A549 (cell line): ENCODE results near the gene SMAGP. TPM values are rescaled to one million over a fixed set of nuclear protein-coding genes. Genes with fewer than 3 reads are reported as not detected.

Experiments
- ATAC-seq, 2 experiments: fragments of 200-7000 bp in 1 of 2; fragments of >200 bp in 1 of 2; cut with Nextera tagmentation in 1 of 2; cut with Tn5 transposase in 1 of 2; 3 replicates each; pipeline versions ENCODE4 v1.8.0 to v1.9.1; 2018 to 2020; ENCODE audit warnings: mild to moderate bottlenecking in 1 of 2, moderate library complexity in 1 of 2
- CTCF ChIA-PET: fragments of 300-600 bp; sonication (Branson Sonifier 250); formaldehyde crosslinking; extraction: SDS; loops from one replicate; lab custom pipeline; 2021; ENCODE audit warnings: antibody characterized with exemption, inconsistent platforms; lab: Yijun Ruan, JAX
- POLR2A ChIA-PET: fragments of 350-600 bp; formaldehyde crosslinking; extraction: SDS; loops from one replicate; lab custom pipeline; 2021; ENCODE audit warnings: antibody characterized with exemption, inconsistent platforms; lab: Yijun Ruan, JAX
- DNase-seq, 2 experiments: peaks; one replicate each; pipeline versions ENCODE4 v3.0.0 to v3.0.0-alpha.2; 2011 to 2016; ENCODE audit warnings: low read depth in 1 of 2, low spot score in 1 of 2
- FAIRE-seq: peaks from 2 replicates; lab custom pipeline; 2011; peaks lifted over from hg19 to GRCh38; lab: Jason Lieb, UNC
- H3K27ac ChIP-seq, 2 experiments: fragments of >200 bp; sonication (Bioruptor Twin); formaldehyde crosslinking; 3 replicates each; pipeline ENCODE4 v1.5.1; 2016 to 2017
- H3K4me1 ChIP-seq: fragments of >200 bp; sonication (Bioruptor Twin); formaldehyde crosslinking; 3 replicates; pipeline ENCODE4 v1.6.1; 2016
- H3K4me2 ChIP-seq: fragments of >200 bp; sonication (Bioruptor Twin); formaldehyde crosslinking; 3 replicates; pipeline ENCODE4 v1.6.1; 2016
- H3K4me3 ChIP-seq: fragments of >200 bp; sonication (Bioruptor Twin); formaldehyde crosslinking; 3 replicates; pipeline ENCODE4 v1.5.1; 2016
- H3K9me3 ChIP-seq: fragments of >200 bp; sonication (Bioruptor Twin); formaldehyde crosslinking; 3 replicates; pipeline ENCODE4 v1.6.1; 2016
- CHD2 ChIP-seq: fragments of 150-350 bp; IDR thresholded peaks from 2 replicates; pipeline ENCODE4 v1.6.1; 2014; ENCODE audit warnings: low read length; ENCODE audit not compliant: partially characterized antibody
- FOSB ChIP-seq: fragments of 250-450 bp; sonication (Bioruptor Pico); IDR thresholded peaks from 2 replicates; pipeline ENCODE4 v1.5.0; 2020; ENCODE audit warnings: mild to moderate bottlenecking, moderate library complexity
- FOSL2 ChIP-seq, 2 experiments: fragments of 450-650 bp in 1 of 2; fragments of >200 bp in 1 of 2; sonication (Bioruptor Twin) in 1 of 2; formaldehyde crosslinking; IDR thresholded peaks; 2 replicates each; pipeline versions ENCODE4 v1.5.0 to v1.6.1; 2016 to 2020; ENCODE audit warnings: mild to moderate bottlenecking in 1 of 2, moderate library complexity in 1 of 2
- HDAC2 ChIP-seq: fragments of 200-600 bp; sonication (generic); IDR thresholded peaks from 2 replicates; pipeline ENCODE4 v1.6.1; 2016
- JUNB ChIP-seq: fragments of >200 bp; sonication (Bioruptor Twin); formaldehyde crosslinking; IDR thresholded peaks from 2 replicates; pipeline ENCODE4 v1.6.1; 2016
- MYC ChIP-seq: IDR thresholded peaks from 2 replicates; pipeline ENCODE4 v1.6.1; 2012; ENCODE audit warnings: mild to moderate bottlenecking, inconsistent platforms, low read length, improper control_type of control experiment, borderline replicate concordance
- NFE2L2 ChIP-seq: fragments of 150-350 bp; conservative IDR thresholded peaks from 2 replicates; pipeline ENCODE4 v1.6.1; 2014; ENCODE audit warnings: low read length
- NPAS2 ChIP-seq: fragments of 250-450 bp; sonication (Bioruptor Pico); IDR thresholded peaks from 2 replicates; pipeline ENCODE4 v1.8.0; 2022; ENCODE audit warnings: mild to moderate bottlenecking, moderate library complexity, borderline replicate concordance
- NR3C1 ChIP-seq: fragments of >200 bp; sonication (Bioruptor Twin); formaldehyde crosslinking; IDR thresholded peaks from 3 replicates; pipeline ENCODE4 v1.6.1; 2017
- POLR2AphosphoS2 ChIP-seq: conservative IDR thresholded peaks from 2 replicates; pipeline ENCODE4 v1.6.1; 2012; ENCODE audit warnings: low read length, improper control_type of control experiment, inconsistent platforms
- RAD21 ChIP-seq, 2 experiments: fragments of >200 bp in 1 of 2; sonication (Bioruptor Twin) in 1 of 2; formaldehyde crosslinking in 1 of 2; IDR thresholded peaks in 1 of 2; conservative IDR thresholded peaks in 1 of 2; 2 replicates in 1 of 2; 3 replicates in 1 of 2; pipeline ENCODE4 v1.6.1; 2012 to 2018; ENCODE audit warnings: inconsistent platforms in 1 of 2
- RFX5 ChIP-seq: fragments of 450-650 bp; IDR thresholded peaks from 2 replicates; pipeline ENCODE4 v1.7.1; 2014; ENCODE audit warnings: antibody characterized with exemption, mild to moderate bottlenecking, moderate library complexity
- TP53 ChIP-seq: fragments of 250-450 bp; sonication (Bioruptor Pico); IDR thresholded peaks from 2 replicates; pipeline ENCODE4 v1.5.0; 2021; ENCODE audit warnings: mild to moderate bottlenecking, moderate library complexity
- ZSCAN20 ChIP-seq: fragments of 250-450 bp; sonication (Bioruptor Pico); IDR thresholded peaks from 2 replicates; pipeline ENCODE4 v1.8.0; 2022; ENCODE audit warnings: mild to moderate bottlenecking, moderate library complexity
- WGBS: methylation state at CpG from one replicate; pipeline ENCODE4 v1.1.6; 2017; ENCODE audit errors: missing lambda C conversion rate; 5-methylcytosine and 5-hydroxymethylcytosine counted together
- polyA plus RNA-seq, 4 experiments: library from polyadenylated mRNA; depleted of rRNA in 3 of 4; stranded (reverse); fragments of >200 nt; fragmentation: RNase III in 1 of 4; extraction: RNeasy Plus Mini Kit Qiagen cat#74134 plus additional on column Dnase treatment in 1 of 4; gene quantifications; 2 replicates in 3 of 4; 3 replicates in 1 of 4; pipeline ENCODE4 v1.2.3, GENCODE V29; 2011 to 2017
- TF ChIP-seq, protein P1 (sequence below): fragments of 250-450 bp; sonication (Bioruptor Pico); IDR thresholded peaks from 2 replicates; pipeline ENCODE4 v1.5.0; 2020; ENCODE audit warnings: low read depth, mild to moderate bottlenecking, moderate library complexity
- TF ChIP-seq, protein P2 (sequence below): fragments of 150-350 bp; IDR thresholded peaks from 2 replicates; pipeline ENCODE4 v1.6.1; 2014; ENCODE audit warnings: low read depth, mild to moderate bottlenecking, low read length
- TF ChIP-seq, protein P3 (sequence below): fragments of >200 bp; sonication (Bioruptor Twin); formaldehyde crosslinking; IDR thresholded peaks from 2 replicates; pipeline ENCODE4 v1.6.1; 2016
- TF ChIP-seq, protein P4 (sequence below): IDR thresholded peaks from 2 replicates; pipeline ENCODE4 v1.6.1; 2012

Gene SMAGP
- polyA plus RNA-seq, 2 of the 4 experiments (the other 2 are of a cell fraction) = 15.5 to 27.2 TPM

DNA sequence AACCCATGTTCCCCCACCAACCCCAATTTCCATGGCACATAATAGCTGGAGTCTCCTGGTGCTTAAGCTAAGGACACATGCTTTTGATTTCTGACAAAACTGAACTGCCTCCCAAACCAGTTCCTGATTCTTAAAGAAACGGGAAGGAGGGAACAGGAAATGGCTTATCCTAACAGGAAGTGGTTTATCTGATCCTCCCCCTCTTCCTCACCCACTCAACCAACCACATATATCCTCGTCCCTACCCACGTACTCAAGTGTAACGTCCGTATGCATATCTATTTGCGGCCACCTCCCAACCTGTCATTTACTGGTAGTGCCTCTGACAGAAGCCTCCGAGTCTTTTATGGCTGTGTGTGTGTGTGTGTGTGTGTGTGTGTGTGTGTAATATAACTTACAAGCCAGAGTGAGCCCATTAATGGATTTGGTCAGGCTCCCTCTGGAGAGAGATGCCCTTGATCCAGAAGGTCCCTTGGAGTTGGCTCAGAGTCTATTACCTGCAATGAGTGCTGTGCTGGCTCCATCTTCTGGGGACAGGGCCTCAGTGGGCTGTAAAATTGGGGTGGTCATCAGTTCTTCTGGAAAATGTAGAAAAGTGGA, 23.9 kb downstream of the SMAGP start:
- ChIA-PET CTCF (interaction anchor here (1.3 to 4.7 kb wide), 4 partner anchors 17 to 421 kb away, joined by 3 to 17 read pairs (median 5); no protein-coding TSS in a partner anchor), POLR2A (no interaction called here)
- WGBS = 86% methylated on average over 7 of the region's 7 CpGs
- Histone ChIP-seq H3K9me3 (no peaks in the 10 kb centered on the region), H3K4me2 (no peak overlapping the region), H3K27ac (no peak overlapping the region), H3K4me1 (no peaks in the 10 kb centered on the region), H3K4me3 (no peak overlapping the region)
- ATAC-seq = peak; percentile 40 to 44; a peak in 4 of 6 replicates
- DNase-seq = no peak
- TF ChIP-seq RAD21 (conservative IDR thresholded peaks at IDR 0.05 in 1 of 2, IDR thresholded peaks at IDR 0.05 in 1 of 2) (peak in 1 of 2 experiments; percentile 51; a peak in 2 of 5 replicates), ZSCAN20 (CRISPR knock-in tag) (no peak), NPAS2 (no peak), RFX5 (no peak)
- TF ChIP-seq, protein P1, sequence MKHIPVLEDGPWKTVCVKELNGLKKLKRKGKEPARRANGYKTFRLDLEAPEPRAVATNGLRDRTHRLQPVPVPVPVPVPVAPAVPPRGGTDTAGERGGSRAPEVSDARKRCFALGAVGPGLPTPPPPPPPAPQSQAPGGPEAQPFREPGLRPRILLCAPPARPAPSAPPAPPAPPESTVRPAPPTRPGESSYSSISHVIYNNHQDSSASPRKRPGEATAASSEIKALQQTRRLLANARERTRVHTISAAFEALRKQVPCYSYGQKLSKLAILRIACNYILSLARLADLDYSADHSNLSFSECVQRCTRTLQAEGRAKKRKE (CRISPR knock-in tag) = no peak
- FAIRE-seq = no peak

DNA sequence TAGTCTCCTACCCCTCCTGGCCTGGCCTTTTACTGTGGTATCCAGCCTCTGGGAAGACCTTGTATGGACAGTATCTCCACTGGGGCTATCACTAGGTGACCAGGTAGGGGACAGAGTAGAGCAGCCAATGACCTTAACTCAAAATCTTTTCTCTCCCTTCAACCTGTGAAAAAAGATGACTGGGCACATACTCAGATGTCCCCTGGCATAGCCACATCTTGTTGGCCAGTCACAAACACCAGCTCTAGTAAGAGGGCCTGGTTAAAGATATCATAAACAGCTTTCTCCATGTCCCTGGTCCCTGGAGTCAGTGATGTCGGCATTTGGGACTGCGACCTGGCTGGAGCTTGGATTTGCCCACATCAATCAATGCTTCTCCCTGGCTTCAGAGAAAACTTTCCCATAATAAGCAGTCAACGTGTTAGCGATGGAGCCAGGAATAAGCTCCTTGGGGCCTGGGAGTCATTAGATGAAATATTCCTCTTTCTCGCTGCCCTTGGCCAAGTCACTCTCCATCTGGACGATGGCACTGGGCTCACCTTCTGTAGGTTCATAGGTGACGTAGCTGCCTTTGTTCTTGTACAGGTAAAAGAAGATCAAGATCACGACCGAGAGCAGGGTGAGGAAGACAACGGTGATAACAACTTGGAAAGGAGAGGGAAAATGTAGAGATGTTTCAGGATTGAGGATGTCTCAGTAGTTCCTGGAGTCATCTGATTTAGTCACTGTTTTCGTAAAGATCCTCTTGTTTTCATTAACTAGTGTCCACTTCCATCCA, 24.6 kb downstream of the SMAGP start:
- Histone ChIP-seq H3K4me1 (peaks cover 5% of the 10 kb centered on the region; the same call in 2 of the 3 replicates), H3K27ac (no peak overlapping the region), H3K4me2 (no peak overlapping the region), H3K9me3 (no peaks in the 10 kb centered on the region), H3K4me3 (no peak overlapping the region)
- ATAC-seq (peak; percentile 37 to 49; a peak in 5 of 6 replicates), DNase-seq (no peak), FAIRE-seq (no peak)
- ChIA-PET CTCF (interaction anchor here (0.5 to 4.7 kb wide), 7 partner anchors 7 to 421 kb away, joined by 3 to 17 read pairs (median 3); no protein-coding TSS in a partner anchor), POLR2A (no interaction called here)
- TF ChIP-seq NFE2L2 (no peak), CHD2 (no peak), JUNB (no peak), MYC (no peak), NR3C1 (no peak), TP53 (no peak), HDAC2 (no peak), FOSL2 (IDR thresholded peaks at IDR 0.05) (no peak), FOSL2 (CRISPR knock-in tag; IDR thresholded peaks at IDR 0.05) (no peak)
- TF ChIP-seq, protein P2, sequence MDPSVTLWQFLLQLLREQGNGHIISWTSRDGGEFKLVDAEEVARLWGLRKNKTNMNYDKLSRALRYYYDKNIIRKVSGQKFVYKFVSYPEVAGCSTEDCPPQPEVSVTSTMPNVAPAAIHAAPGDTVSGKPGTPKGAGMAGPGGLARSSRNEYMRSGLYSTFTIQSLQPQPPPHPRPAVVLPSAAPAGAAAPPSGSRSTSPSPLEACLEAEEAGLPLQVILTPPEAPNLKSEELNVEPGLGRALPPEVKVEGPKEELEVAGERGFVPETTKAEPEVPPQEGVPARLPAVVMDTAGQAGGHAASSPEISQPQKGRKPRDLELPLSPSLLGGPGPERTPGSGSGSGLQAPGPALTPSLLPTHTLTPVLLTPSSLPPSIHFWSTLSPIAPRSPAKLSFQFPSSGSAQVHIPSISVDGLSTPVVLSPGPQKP = no peak
- TF ChIP-seq, protein P3, sequence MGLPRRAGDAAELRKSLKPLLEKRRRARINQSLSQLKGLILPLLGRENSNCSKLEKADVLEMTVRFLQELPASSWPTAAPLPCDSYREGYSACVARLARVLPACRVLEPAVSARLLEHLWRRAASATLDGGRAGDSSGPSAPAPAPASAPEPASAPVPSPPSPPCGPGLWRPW = no peak
- 93% methylated on average over 11 of the region's 11 CpGs for WGBS

DNA sequence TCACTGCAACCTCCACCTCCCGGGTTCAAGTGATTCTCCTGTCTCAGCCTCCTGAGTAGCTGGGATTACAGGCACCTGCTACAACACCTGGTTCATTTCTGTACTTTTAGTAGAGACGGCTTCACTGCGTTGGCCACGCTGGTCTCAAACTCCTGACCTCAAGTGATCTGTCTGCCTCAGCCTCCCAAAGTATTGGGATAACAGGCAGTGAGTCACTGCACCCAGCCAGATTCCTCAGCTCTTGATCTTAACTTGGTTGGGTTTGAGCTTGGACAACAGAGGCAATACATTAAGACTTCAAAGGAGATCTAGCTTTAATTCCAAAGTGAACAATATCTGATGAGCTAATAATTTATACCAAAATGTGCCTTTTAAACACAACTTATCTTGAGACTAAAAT, 25.9 kb downstream of the SMAGP start:
- TF ChIP-seq POLR2AphosphoS2 (peak; percentile 55; the same call in 1 of the 2 replicates), FOSB (peak; percentile 33; the same call in 1 of the 2 replicates), FOSL2 (IDR thresholded peaks at IDR 0.05) (no peak), FOSL2 (CRISPR knock-in tag; IDR thresholded peaks at IDR 0.05) (0 out of 2 replicates have a peak, but pooled peaks have one; percentile 4)
- TF ChIP-seq, protein P4, sequence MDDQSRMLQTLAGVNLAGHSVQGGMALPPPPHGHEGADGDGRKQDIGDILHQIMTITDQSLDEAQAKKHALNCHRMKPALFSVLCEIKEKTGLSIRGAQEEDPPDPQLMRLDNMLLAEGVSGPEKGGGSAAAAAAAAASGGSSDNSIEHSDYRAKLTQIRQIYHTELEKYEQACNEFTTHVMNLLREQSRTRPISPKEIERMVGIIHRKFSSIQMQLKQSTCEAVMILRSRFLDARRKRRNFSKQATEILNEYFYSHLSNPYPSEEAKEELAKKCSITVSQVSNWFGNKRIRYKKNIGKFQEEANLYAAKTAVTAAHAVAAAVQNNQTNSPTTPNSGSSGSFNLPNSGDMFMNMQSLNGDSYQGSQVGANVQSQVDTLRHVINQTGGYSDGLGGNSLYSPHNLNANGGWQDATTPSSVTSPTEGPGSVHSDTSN = no peak
- 94% methylated on average over 4 of the region's 4 CpGs for WGBS
- ATAC-seq (no peak), FAIRE-seq (no peak), DNase-seq (no peak)
- ChIA-PET CTCF (interaction anchor here (0.9 to 4.7 kb wide), 5 partner anchors 9 to 106 kb away, joined by 3 to 17 read pairs (median 4); no protein-coding TSS in a partner anchor), POLR2A (interaction anchor here (0.8 to 1.8 kb wide), 4 partner anchors 9 to 1031 kb away, joined by 3 to 8 read pairs (median 6); partner anchors contain the start of genes CSRNP2 and POU6F1)
- H3K4me2 ChIP-seq = no peak overlapping the region
- H3K27ac ChIP-seq = no peak overlapping the region
- H3K4me3 ChIP-seq = no peak overlapping the region
- H3K9me3 ChIP-seq = no peaks in the 10 kb centered on the region
- H3K4me1 ChIP-seq = peaks cover 15% of the 10 kb centered on the region
